Lung microvascular endothelial cell (primary cell): Measurements from ENCODE around the gene SLITRK6. TPM values are rescaled to one million over a fixed set of nuclear protein-coding genes. Genes with fewer than 3 reads are reported as not detected.
"Not testable (repeated sequence)": the region's sequence is repeated elsewhere in the genome, so short reads cannot be mapped to it uniquely, and the experiment has no call there.

ENCODE experiments used
- DNase-seq, 2 donors: peaks; one replicate each; pipeline versions ENCODE4 v3.0.0 to v3.0.0-alpha.2; 2010; ENCODE audit warnings: low read depth in 2 of 2
- total RNA-seq: library from RNA; depleted of rRNA; stranded (reverse); fragments of >200 nt; gene quantifications from 2 replicates; pipeline ENCODE4 v1.2.1, GENCODE V29; 2014

Gene SLITRK6
- total RNA-seq, result not detected in 2 replicates

GRCh38 chr13:85799097-85799582, at the start of gene SLITRK6:
SLITRK6 (minus strand) TSS chr13:85799419; CDS start chr13:85796508, 2,911 bp downstream.
- no peak for DNase-seq

- no peak for DNase-seq
These were observed 47.8 kb upstream of the SLITRK6 start for GRCh38 chr13:85847012-85847411.

- DNase-seq, result no peak
These were observed 42.2 kb upstream of the SLITRK6 start for GRCh38 chr13:85841427-85841826.

- DNase-seq, result no peak
These were observed 34.7 kb upstream of the SLITRK6 start for GRCh38 chr13:85833921-85834320.

- DNase-seq, result peak; percentile 23 to 37
These were observed 29.0 kb upstream of the SLITRK6 start for GRCh38 chr13:85828094-85828684.

GRCh38 chr13:85825454-85825853, 26.2 kb upstream of the SLITRK6 start:
- DNase-seq, result no peak

GRCh38 chr13:85823832-85824231, 24.6 kb upstream of the SLITRK6 start:
- no peak for DNase-seq

- DNase-seq, result no peak
These were observed 20.3 kb upstream of the SLITRK6 start for GRCh38 chr13:85819513-85819912.

GRCh38 chr13:85816413-85816812, 17.2 kb upstream of the SLITRK6 start:
- no peak for DNase-seq

- no peak for DNase-seq
These were observed 13.1 kb upstream of the SLITRK6 start for GRCh38 chr13:85812282-85812681.

GRCh38 chr13:85808811-85809210, 9.6 kb upstream of the SLITRK6 start:
- DNase-seq, result no peak

GRCh38 chr13:85806553-85807175, 7.4 kb upstream of the SLITRK6 start:
- peak; percentile 42 to 46 for DNase-seq

GRCh38 chr13:85798556-85798955, 663 bp downstream of the SLITRK6 start:
- DNase-seq, result no peak

GRCh38 chr13:85797311-85797710, 1.9 kb downstream of the SLITRK6 start:
- DNase-seq, result no peak

- no peak for DNase-seq
These were observed 14.0 kb downstream of the SLITRK6 start for GRCh38 chr13:85785205-85785604.

GRCh38 chr13:85772367-85772766, 26.9 kb downstream of the SLITRK6 start:
- DNase-seq, result no peak

- DNase-seq, result no peak
These were observed 27.4 kb downstream of the SLITRK6 start for GRCh38 chr13:85771856-85772255.

- DNase-seq, result no peak
These were observed 30.3 kb downstream of the SLITRK6 start for GRCh38 chr13:85768946-85769345.

GRCh38 chr13:85755123-85755522, 44.1 kb downstream of the SLITRK6 start:
- DNase-seq, result no peak

- DNase-seq, result not testable (repeated sequence)
These were observed 55.9 kb downstream of the SLITRK6 start for GRCh38 chr13:85743201-85743770.
